HG02678 (cell line): ENCODE results near the gene BRWD1.
"Not testable (repeated sequence)": the region's sequence is repeated elsewhere in the genome, so short reads cannot be mapped to it uniquely, and the experiment has no call there.

Source experiments
- ATAC-seq: cut with Tn5 transposase; IDR thresholded peaks from one replicate; pipeline ENCODE4 v1.9.1; 2021; ENCODE audit warnings: mild to moderate bottlenecking, moderate library complexity; ENCODE audit not compliant: unreplicated experiment

The BRWD1 gene

DNA sequence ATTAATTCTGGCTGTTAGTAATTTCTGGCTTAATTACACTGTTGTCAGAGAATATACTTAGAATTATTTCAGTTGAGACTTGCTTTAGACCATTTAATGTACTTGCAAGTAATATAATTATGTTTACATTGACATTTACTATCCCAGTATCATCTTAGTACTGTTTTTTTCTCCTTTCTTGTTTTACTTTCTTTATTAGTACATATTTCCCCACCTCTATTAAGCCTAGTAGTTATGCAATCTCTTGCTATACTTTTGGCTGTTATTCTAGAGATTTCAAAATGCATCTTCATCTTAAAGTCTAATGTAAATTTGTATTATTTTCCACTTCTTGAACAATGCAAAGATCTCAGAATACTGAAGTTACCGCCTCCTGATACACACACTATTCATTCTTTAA lies 24.4 kb downstream of the BRWD1 start:
- ATAC-seq = no peak

DNA sequence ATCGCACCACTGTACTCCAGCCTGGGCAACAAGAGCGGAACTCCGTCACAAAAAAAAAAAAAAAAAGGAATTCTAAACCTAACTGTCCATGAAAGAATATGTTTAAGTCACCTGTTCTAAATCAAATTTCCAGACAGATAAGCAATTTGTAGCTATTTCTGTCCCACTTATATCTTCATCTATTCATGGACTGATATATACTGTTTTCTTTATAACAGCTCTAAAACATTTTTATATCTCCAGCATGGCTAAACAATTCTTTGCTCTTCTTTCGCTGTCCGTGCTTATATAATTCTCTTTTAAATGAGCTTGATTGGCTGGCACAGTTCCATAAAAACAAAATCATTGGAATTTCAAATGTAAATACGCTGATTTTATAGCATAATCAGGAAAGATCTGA lies 30.5 kb downstream of the BRWD1 start:
- no peak for ATAC-seq

GRCh38 chr21:39281853-39282252 lies 31.6 kb downstream of the BRWD1 start:
- ATAC-seq = no peak

DNA sequence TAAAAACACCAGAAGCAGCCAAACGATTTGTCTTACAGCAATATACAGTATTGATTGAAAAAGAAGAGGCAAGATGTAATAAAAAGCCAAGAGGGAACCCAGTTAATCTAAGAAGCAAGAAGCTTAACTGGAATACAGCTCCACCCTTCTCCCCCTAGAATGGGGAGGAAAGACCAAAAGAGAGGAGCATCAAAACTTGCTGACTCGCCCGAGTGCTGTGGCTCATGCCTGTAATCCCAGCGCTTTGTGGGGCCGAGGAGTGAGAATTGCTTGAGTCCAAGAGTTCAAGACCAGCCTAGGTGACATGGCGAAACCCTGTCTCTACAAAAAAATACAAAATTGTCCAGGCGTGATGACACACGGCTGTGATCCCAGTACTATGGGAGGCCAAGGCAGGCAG lies 32.2 kb downstream of the BRWD1 start:
- no peak for ATAC-seq

DNA sequence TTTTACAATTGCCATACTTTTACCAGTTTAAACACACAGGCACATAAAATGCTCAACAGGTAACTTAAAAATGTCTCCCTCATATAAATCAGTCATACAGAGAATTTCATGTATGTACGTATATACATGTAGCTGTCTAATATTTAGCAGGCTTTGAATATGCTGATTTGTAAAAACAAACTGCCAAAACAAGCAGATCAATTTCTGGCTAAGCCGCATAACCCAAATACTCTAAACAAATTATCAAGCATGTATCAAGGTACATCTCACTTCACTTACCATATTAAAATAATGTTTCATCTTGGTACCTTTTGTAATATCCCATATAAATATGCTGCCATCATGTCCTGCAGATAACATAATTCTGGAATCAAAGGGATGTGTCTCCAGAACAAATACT lies 43.8 kb downstream of the BRWD1 start:
- no peak for ATAC-seq

- ATAC-seq = no peak
Observed at GRCh38 chr21:39265603-39266002, 47.8 kb downstream of the BRWD1 start.

DNA sequence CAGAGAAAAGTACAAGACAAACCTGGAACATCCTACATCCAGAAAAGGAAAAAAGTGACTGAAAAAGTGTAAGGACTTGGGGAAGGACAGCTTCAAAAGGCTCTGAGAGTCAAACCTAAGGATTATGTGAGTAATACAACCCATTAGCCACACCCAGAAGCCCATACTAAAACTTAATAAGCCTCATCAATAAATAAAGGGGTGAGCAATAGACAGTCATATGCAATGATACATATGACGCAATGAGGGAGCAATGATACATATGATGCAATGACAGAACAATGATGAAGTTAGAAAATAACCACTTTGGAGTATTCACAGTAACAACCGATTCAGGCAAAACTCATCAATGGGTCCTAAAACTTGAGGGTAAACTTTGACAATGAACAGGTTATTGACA lies 50.1 kb downstream of the BRWD1 start:
- ATAC-seq = no peak

DNA sequence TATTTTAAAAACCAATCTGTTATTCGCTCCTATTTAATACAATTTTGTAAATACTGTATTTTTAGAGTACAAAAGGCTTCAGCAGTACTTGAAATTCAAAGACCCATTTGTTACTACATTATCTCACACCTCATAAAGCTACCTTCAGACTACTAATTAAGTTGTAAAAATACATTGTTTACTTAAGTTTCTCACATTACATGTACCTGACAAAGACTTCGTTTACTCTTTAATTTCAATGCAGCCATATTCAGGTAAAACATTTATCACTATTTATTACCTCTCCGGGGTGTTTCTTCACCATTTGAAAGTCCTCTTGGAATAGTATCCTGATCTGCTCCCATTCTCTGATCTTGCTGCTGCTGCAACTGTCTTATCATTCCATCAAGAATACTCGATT lies 55.2 kb downstream of the BRWD1 start:
- no peak for ATAC-seq

- no peak for ATAC-seq
Observed at GRCh38 chr21:39251326-39251725, 62.1 kb downstream of the BRWD1 start.

DNA sequence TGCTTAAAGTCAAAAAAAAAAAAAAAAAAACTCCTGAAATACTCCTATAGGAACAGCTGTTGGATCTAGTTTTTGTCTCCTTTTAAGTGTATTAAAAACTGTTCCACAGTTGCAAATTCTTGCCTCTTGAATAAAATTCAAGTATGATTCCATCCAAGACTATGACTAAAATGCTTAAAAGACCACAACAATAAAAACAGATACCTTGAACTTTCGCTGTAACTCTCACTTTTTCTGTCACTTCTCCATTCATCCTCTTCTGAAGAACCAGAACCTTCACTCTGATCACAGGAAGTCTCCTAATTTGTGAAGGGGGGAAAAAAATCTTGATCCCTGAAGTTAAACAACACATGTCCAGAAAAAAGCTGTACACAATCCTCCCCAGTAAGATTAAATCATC lies 75.2 kb downstream of the BRWD1 start:
- no peak for ATAC-seq

DNA sequence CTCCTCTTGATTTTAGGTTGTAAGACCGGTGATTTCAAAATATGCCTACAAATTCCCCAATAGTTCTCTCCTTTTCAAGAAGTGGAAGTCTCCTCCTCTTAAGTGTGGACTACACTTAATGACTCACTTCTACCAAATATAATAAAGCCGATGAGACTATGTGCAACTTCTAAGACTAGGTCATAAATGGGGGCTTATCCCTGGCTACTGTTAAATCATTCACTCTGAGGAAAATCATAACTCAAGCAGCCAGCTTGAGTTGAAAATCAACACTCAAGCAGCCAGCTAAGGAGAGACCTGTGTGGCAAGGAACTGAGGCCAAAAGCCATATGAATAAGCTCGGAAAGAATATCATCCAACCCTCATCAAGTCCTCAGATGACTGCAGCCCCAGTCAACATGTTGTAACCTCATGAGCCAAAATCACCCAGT lies 80.6 kb downstream of the BRWD1 start:
- ATAC-seq = no peak

DNA sequence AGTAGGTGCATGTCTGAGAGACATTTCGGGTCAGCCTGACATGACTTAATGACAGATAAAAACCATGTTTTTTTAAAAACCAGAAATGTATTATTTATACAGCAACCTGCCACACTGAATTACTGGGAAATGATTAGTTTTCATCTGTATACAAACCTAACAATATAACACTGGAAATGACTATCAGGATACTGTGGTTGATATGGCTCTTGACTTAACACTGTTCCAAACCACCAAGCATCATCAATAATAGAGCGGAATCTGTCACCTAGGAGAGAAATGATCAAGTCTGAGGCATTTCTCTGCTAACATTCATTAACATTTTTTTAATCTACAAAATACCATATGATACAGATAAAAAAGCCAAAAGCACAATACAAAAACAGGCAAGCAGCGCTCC lies 88.5 kb downstream of the BRWD1 start:
- no peak for ATAC-seq

DNA sequence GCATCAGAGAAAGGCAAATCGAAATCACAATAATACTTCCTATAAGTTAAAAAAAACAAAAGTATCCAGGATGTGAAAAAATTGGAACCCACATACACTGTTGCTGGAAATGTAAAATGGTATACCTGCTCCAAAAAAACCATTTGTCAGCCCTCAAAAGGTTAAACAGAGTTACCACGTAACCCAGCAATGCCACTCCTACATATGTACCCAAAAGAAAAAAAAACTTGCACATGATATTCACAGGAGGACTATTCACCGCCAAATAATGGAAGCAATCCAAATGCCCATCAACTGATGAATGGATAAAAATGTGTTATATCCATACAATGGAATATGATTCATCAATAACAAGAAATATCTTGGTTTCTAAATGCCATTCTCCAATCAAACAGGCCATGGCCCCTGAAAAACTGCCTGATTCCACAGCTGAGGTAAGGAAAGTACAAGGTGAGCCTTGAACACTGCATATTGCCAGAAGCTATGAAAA lies 91.4 kb downstream of the BRWD1 start:
- no peak for ATAC-seq

GRCh38 chr21:39221282-39221996 lies 92.0 kb downstream of the BRWD1 start:
- no peak for ATAC-seq

DNA sequence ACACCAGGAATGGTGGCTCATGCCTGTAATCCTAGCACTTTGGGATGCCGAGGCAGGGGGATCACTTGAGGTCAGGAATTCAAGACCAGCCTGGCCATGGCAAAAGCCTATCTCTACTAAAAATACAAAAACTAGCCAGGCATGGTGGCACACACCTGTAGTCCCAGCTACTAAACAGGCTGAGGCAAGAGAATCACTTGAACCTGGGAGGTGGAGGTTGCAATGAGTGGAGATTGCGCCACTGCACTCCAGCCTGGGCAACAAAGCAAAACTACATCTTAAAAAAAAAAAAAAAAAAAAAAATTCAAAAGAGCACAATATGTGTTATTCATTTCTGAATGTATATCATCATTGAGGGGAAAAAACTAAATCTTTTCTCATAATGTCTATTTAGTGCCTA lies 92.6 kb downstream of the BRWD1 start:
- not testable (repeated sequence) for ATAC-seq

DNA sequence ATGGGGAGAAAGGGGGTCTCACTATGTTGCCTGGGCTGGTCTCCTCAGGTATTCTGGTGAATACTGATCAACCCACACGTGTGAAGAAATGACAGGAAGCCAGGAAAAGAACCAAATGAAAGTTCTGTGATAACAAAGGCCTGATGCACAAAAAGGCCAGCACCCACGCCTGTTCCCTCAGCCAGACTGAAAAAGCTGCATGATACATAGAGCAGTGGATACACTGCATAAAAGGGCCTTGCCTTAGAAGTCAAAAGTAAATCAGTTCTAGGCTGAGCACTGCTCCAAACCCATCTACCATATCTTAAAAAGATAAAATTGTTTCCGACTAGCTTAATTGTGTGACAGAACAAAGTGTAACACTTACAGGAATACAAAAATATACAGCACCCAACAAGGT lies 93.3 kb downstream of the BRWD1 start:
- ATAC-seq = no peak

- ATAC-seq = no peak
Observed at GRCh38 chr21:39218082-39218409, 95.4 kb downstream of the BRWD1 start.

- no peak for ATAC-seq
Observed at GRCh38 chr21:39217356-39218081, 95.9 kb downstream of the BRWD1 start.

DNA sequence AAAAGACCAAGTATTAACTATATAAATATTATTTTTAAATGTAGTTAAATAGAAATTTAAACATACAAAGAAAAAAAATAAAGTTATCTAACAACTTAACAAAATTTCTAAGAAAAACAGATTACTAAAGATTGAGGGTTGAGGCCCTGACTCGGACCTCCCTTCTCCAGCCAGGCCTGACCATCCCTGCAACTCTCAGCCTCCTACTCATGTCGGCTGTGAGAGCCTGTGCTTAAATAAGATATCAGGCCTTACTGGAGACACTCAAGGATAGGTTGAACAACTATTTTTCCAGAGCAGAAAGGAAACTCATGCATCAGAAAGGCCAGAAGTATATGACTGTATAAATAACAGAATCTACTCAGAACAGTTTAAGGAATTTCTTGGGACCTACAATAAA lies 97.1 kb downstream of the BRWD1 start:
- ATAC-seq = no peak

- no peak for ATAC-seq
Observed at GRCh38 chr21:39215078-39215477, 98.4 kb downstream of the BRWD1 start.

DNA sequence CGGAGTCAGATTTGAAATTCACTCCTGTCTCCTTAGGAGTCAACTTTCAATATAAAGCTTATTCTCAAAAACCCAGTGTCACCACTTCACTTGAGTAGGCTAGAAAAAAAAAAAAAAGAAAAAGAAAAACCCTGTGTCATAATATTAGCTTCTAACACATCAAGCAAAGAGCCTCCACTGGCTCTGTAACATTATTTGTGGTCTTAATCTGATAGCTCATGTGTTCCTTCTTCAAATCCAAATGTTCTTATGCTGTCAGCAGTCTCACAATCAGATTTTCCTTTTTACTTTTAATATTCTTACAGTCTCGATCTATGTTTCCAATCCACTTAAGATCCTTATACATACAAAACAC lies 104.1 kb downstream of the BRWD1 start:
- no peak for ATAC-seq

GRCh38 chr21:39208624-39209333 lies 104.7 kb downstream of the BRWD1 start:
- ATAC-seq = no peak
